ENCODE data around the gene RMC1.

Gene RMC1

GRCh38 chr18:23512641-23513040 is 9.3 kb downstream of the RMC1 start:
- TF ChIP-seq CTCF (IDR thresholded peaks at IDR 0.05; ENCODE audit: extremely low read depth, missing control alignments), result no peak

GRCh38 chr18:23515911-23516546 is 12.7 kb downstream of the RMC1 start:
- peak; percentile 86 for TF ChIP-seq CTCF (IDR thresholded peaks at IDR 0.05; ENCODE audit: extremely low read depth, missing control alignments)
- DNase-seq (ENCODE audit: low spot score), result peak; percentile 72

More at GRCh38 chr18:23512641-23513040, 9.3 kb downstream of the RMC1 start:
- DNase-seq (ENCODE audit: low spot score), result no peak

- no peak for TF ChIP-seq CTCF (IDR thresholded peaks at IDR 0.05; ENCODE audit: extremely low read depth, missing control alignments)
- no peak for DNase-seq (ENCODE audit: low spot score)
Observed at GRCh38 chr18:23519734-23520133, 16.4 kb downstream of the RMC1 start.

GRCh38 chr18:23521271-23521670 is 18.0 kb downstream of the RMC1 start:
- TF ChIP-seq CTCF (IDR thresholded peaks at IDR 0.05; ENCODE audit: extremely low read depth, missing control alignments), result no peak
- DNase-seq (ENCODE audit: low spot score), result no peak

GRCh38 chr18:23521907-23522306 is 18.6 kb downstream of the RMC1 start:
- TF ChIP-seq CTCF (IDR thresholded peaks at IDR 0.05; ENCODE audit: extremely low read depth, missing control alignments), result no peak

GRCh38 chr18:23523429-23524212 is 20.3 kb downstream of the RMC1 start:
- TF ChIP-seq CTCF (IDR thresholded peaks at IDR 0.05; ENCODE audit: extremely low read depth, missing control alignments), result no peak
- peak; percentile 52 for DNase-seq (ENCODE audit: low spot score)

More at GRCh38 chr18:23521907-23522306, 18.6 kb downstream of the RMC1 start:
- DNase-seq (ENCODE audit: low spot score), result no peak

GRCh38 chr18:23524213-23524707 is 20.9 kb downstream of the RMC1 start:
- no peak for DNase-seq (ENCODE audit: low spot score)
- no peak for TF ChIP-seq CTCF (IDR thresholded peaks at IDR 0.05; ENCODE audit: extremely low read depth, missing control alignments)

All from GM20000 (cell line).